Measurements from ENCODE around the gene LRP10.
"Not testable (repeated sequence)": the region's sequence is repeated elsewhere in the genome, so short reads cannot be mapped to it uniquely, and the experiment has no call there.

The LRP10 gene

GRCh38 chr14:22843123-22843925, 28.2 kb upstream of the LRP10 start:
- no peak for DNase-seq

GRCh38 chr14:22844221-22845102, 27.1 kb upstream of the LRP10 start:
- DNase-seq = no peak

GRCh38 chr14:22845103-22845394, 26.5 kb upstream of the LRP10 start:
- no peak for DNase-seq

GRCh38 chr14:22845821-22846625, 25.5 kb upstream of the LRP10 start:
- no peak for DNase-seq

- DNase-seq = no peak
Measured at GRCh38 chr14:22846811-22847307, 24.7 kb upstream of the LRP10 start.

GRCh38 chr14:22847661-22848341, 23.7 kb upstream of the LRP10 start:
- peak; percentile 68 for DNase-seq

- peak; percentile 97 for DNase-seq
Measured at GRCh38 chr14:22848351-22849164, 23.0 kb upstream of the LRP10 start.

GRCh38 chr14:22849212-22849819, 22.2 kb upstream of the LRP10 start:
- DNase-seq = peak; percentile 87

GRCh38 chr14:22850944-22851764, 20.4 kb upstream of the LRP10 start:
- DNase-seq = peak; percentile 91

GRCh38 chr14:22852178-22852577, 19.4 kb upstream of the LRP10 start:
- DNase-seq = not testable (repeated sequence)

GRCh38 chr14:22852599-22852939, 19.0 kb upstream of the LRP10 start:
- DNase-seq = no peak

GRCh38 chr14:22852940-22853767, 18.4 kb upstream of the LRP10 start:
- peak; percentile 94 for DNase-seq

- DNase-seq = not testable (repeated sequence)
Measured at GRCh38 chr14:22854296-22854695, 17.2 kb upstream of the LRP10 start.

GRCh38 chr14:22854963-22855724, 16.4 kb upstream of the LRP10 start:
- no peak for DNase-seq

- DNase-seq = no peak
Measured at GRCh38 chr14:22856428-22856827, 15.1 kb upstream of the LRP10 start.

GRCh38 chr14:22860377-22860776, 11.2 kb upstream of the LRP10 start:
- DNase-seq = peak; percentile 4

GRCh38 chr14:22861651-22862050, 9.9 kb upstream of the LRP10 start:
- peak; percentile 13 for DNase-seq

GRCh38 chr14:22864979-22865378, 6.6 kb upstream of the LRP10 start:
- no peak for DNase-seq

Data from left hindlimb (tissue), 1 donor.